HG03457 (cell line): ENCODE measurements around the gene SEC62.

Source experiments
- ATAC-seq: cut with Tn5 transposase; IDR thresholded peaks from one replicate; pipeline ENCODE4 v1.9.1; 2021; ENCODE audit warnings: moderate number of reproducible peaks; ENCODE audit not compliant: unreplicated experiment

SEC62 gene

GRCh38 chr3:169966951-169967915 lies 626 bp downstream of the SEC62 start:
- ATAC-seq: peak; percentile 30

- ATAC-seq: no peak
These were observed 1.7 kb downstream of the SEC62 start for GRCh38 chr3:169968224-169968885.

GRCh38 chr3:169969174-169970095 lies 2.8 kb downstream of the SEC62 start:
- ATAC-seq: no peak

- no peak for ATAC-seq
These were observed 4.2 kb downstream of the SEC62 start for GRCh38 chr3:169970847-169971246.

- ATAC-seq: no peak
These were observed 4.9 kb downstream of the SEC62 start for GRCh38 chr3:169971522-169971921.

GRCh38 chr3:169980055-169980454 lies 13.4 kb downstream of the SEC62 start:
- no peak for ATAC-seq

GRCh38 chr3:169984292-169984691 lies 17.7 kb downstream of the SEC62 start:
- ATAC-seq: no peak

GRCh38 chr3:169990431-169990830 lies 23.8 kb downstream of the SEC62 start:
- ATAC-seq: no peak

GRCh38 chr3:169992156-169992555 lies 25.5 kb downstream of the SEC62 start:
- ATAC-seq: no peak

GRCh38 chr3:169992781-169993180 lies 26.2 kb downstream of the SEC62 start:
- ATAC-seq: no peak

- no peak for ATAC-seq
These were observed 27.2 kb downstream of the SEC62 start for GRCh38 chr3:169993761-169994160.

GRCh38 chr3:169996063-169996462 lies 29.5 kb downstream of the SEC62 start:
- ATAC-seq: no peak

- ATAC-seq: no peak
These were observed 32.1 kb downstream of the SEC62 start for GRCh38 chr3:169998668-169999131.

- ATAC-seq: peak; percentile 44
These were observed 32.8 kb downstream of the SEC62 start for GRCh38 chr3:169999433-169999832.

GRCh38 chr3:170000051-170000450 lies 33.4 kb downstream of the SEC62 start:
- ATAC-seq: no peak

GRCh38 chr3:170002231-170002630 lies 35.6 kb downstream of the SEC62 start:
- ATAC-seq: no peak

GRCh38 chr3:170002879-170003278 lies 36.3 kb downstream of the SEC62 start:
- no peak for ATAC-seq

GRCh38 chr3:170003881-170004356 lies 37.3 kb downstream of the SEC62 start:
- ATAC-seq: no peak

GRCh38 chr3:170007031-170007663 lies 40.5 kb downstream of the SEC62 start:
- peak; percentile 84 for ATAC-seq

GRCh38 chr3:170010498-170010897 lies 43.9 kb downstream of the SEC62 start:
- no peak for ATAC-seq
